SU-DHL-6 (cell line): Measurements from ENCODE around the gene UBALD2.

Experiments
- H2AFZ ChIP-seq: fragments of 200-600 bp; sonication (generic); 2 replicates; pipeline ENCODE4 v1.6.1; 2014; ENCODE audit warnings: low read depth, mild to moderate bottlenecking, moderate library complexity, mixed read lengths, antibody characterized with exemption, low read length; ENCODE audit not compliant: severe bottlenecking
- H3F3A ChIP-seq: fragments of 200-600 bp; shearing (Covaris generic); 2 replicates; pipeline ENCODE4 v1.6.0; 2016; ENCODE audit warnings: antibody characterized with exemption, mild to moderate bottlenecking; ENCODE audit not compliant: insufficient read depth
- H3K27ac ChIP-seq: fragments of 200-600 bp; sonication (generic); 2 replicates; pipeline ENCODE4 v1.5.1; 2016; ENCODE audit warnings: low read depth, mild to moderate bottlenecking, low read length, moderate library complexity, mixed read lengths
- H3K27me3 ChIP-seq: fragments of 200-600 bp; sonication (generic), shearing (Covaris generic); 2 replicates; pipeline ENCODE4 v1.6.0; 2014; ENCODE audit warnings: mild to moderate bottlenecking, low read length
- H3K36me3 ChIP-seq: fragments of 200-600 bp; sonication (generic); 2 replicates; pipeline ENCODE4 v1.6.1; 2014; ENCODE audit warnings: mild to moderate bottlenecking, low read length, mixed read lengths
- H3K4me2 ChIP-seq: fragments of 300-600, 200-600 bp; shearing (Covaris generic), sonication (generic); 2 replicates; pipeline ENCODE4 v1.6.0; 2014; ENCODE audit warnings: low read length, low read depth, mild to moderate bottlenecking; ENCODE audit not compliant: poor library complexity, severe bottlenecking
- H3K4me3 ChIP-seq: fragments of 200-600 bp; sonication (generic); 2 replicates; pipeline ENCODE4 v1.5.1; 2014; ENCODE audit warnings: antibody characterized with exemption, low read length, mild to moderate bottlenecking, mixed read lengths; ENCODE audit not compliant: insufficient read depth, poor library complexity, severe bottlenecking
- H3K79me2 ChIP-seq: fragments of 200-600 bp; sonication (generic); 2 replicates; pipeline ENCODE4 v1.6.1; 2014; ENCODE audit warnings: mild to moderate bottlenecking, low read length, moderate library complexity; ENCODE audit not compliant: insufficient read depth
- H3K9ac ChIP-seq: fragments of 200-600 bp; sonication (generic); 2 replicates; pipeline ENCODE4 v1.7.0; 2014; ENCODE audit warnings: mild to moderate bottlenecking, low read length
- H3K9me2 ChIP-seq: fragments of 200-600 bp; sonication (generic); replicated peaks from 2 replicates; pipeline ENCODE4 v1.6.1; 2014; ENCODE audit warnings: low read length; ENCODE audit not compliant: insufficient read depth
- H3K9me3 ChIP-seq: fragments of 200-600 bp; sonication (generic); 2 replicates; pipeline ENCODE4 v1.6.1; 2014; ENCODE audit warnings: low read length, mixed read lengths; ENCODE audit not compliant: insufficient read depth
- H4K20me1 ChIP-seq: fragments of 200-600 bp; sonication (generic); 2 replicates; pipeline ENCODE4 v1.6.1; 2014; ENCODE audit warnings: low read depth, mild to moderate bottlenecking, antibody characterized with exemption, low read length, moderate library complexity, mixed read lengths
- EZH2phosphoT487 ChIP-seq: fragments of 200-600 bp; sonication (generic), shearing (Covaris generic); conservative IDR thresholded peaks from 2 replicates; pipeline ENCODE4 v1.6.1; 2018; ENCODE audit warnings: mild to moderate bottlenecking, antibody characterized with exemption, low read length, moderate library complexity, mixed read lengths
- TF ChIP-seq, protein P1 (sequence below): fragments of 200-600 bp; sonication (generic); IDR thresholded peaks from one replicate; pipeline ENCODE4 v1.5.1; 2017; ENCODE audit warnings: antibody characterized with exemption, mild to moderate bottlenecking, low read length, moderate library complexity; ENCODE audit not compliant: insufficient read depth, poor library complexity, severe bottlenecking

Gene UBALD2

DNA sequence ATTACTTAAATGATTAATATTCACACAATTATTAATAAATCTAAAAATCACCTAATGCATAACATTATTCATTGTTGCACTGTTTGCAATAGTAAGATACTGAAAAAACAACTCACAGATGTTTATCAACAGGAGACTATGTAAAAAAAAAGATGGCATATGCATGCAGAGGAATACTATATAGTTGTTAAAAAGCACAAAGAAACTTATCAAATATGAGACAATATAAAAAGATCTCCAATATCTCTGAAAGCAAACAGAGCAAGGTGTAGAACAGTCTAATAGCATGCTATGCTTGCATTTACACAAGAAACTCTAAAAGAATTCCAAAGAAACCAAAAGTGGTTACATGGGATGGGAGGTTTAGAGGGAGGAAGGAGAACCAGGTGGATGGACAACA lies 28.5 kb upstream of the UBALD2 start:
- Histone ChIP-seq H3K27ac (no peak overlapping the region), H3K79me2 (no peaks in the 10 kb centered on the region), H3K4me3 (no peak overlapping the region), H3K27me3 (no peaks in the 10 kb centered on the region), H2AFZ (no peak overlapping the region), H3F3A (0 out of 2 replicates have a peak, but pooled peaks cover 3% of the 10 kb centered on the region), H3K36me3 (no peaks in the 10 kb centered on the region), H3K9me3 (no peaks in the 10 kb centered on the region), H3K4me2 (no peak overlapping the region), H3K9me2 (no peaks in the 10 kb centered on the region), H4K20me1 (no peaks in the 10 kb centered on the region), H3K9ac (no peak overlapping the region)
- TF ChIP-seq, protein P1, sequence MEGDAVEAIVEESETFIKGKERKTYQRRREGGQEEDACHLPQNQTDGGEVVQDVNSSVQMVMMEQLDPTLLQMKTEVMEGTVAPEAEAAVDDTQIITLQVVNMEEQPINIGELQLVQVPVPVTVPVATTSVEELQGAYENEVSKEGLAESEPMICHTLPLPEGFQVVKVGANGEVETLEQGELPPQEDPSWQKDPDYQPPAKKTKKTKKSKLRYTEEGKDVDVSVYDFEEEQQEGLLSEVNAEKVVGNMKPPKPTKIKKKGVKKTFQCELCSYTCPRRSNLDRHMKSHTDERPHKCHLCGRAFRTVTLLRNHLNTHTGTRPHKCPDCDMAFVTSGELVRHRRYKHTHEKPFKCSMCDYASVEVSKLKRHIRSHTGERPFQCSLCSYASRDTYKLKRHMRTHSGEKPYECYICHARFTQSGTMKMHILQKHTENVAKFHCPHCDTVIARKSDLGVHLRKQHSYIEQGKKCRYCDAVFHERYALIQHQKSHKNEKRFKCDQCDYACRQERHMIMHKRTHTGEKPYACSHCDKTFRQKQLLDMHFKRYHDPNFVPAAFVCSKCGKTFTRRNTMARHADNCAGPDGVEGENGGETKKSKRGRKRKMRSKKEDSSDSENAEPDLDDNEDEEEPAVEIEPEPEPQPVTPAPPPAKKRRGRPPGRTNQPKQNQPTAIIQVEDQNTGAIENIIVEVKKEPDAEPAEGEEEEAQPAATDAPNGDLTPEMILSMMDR, result no peak
- TF ChIP-seq EZH2phosphoT487, result no peak

DNA sequence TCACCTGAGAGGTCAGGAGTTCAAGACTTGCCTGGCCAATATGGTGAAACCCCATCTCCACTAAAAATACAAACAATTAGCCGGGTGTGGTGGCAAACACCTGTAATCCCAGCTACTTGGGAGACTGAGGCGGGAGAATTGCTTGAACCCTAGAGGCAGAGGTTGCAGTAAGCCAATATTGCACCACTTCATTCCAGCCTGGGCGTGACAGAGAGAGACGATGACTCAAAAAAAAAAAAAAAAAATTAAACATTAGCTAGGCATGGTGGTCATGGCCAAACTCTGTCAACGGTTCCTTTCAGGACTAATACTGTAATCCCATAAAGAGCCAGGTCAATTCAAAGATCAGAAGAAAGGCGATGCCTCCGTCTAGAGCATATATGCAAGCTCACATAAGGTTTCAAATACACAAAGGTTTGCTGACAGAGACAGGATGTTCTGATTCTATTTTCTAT lies 27.3 kb upstream of the UBALD2 start:
- Histone ChIP-seq H3K36me3 (no peaks in the 10 kb centered on the region), H2AFZ (no peak overlapping the region), H3F3A (0 out of 2 replicates have a peak, but pooled peaks cover 3% of the 10 kb centered on the region), H4K20me1 (no peaks in the 10 kb centered on the region), H3K9ac (no peak overlapping the region), H3K9me2 (no peaks in the 10 kb centered on the region), H3K4me2 (no peak overlapping the region), H3K27me3 (no peaks in the 10 kb centered on the region), H3K27ac (no peak overlapping the region), H3K9me3 (no peaks in the 10 kb centered on the region), H3K79me2 (no peaks in the 10 kb centered on the region), H3K4me3 (no peak overlapping the region)
- TF ChIP-seq, protein P1, result no peak
- no peak for TF ChIP-seq EZH2phosphoT487

DNA sequence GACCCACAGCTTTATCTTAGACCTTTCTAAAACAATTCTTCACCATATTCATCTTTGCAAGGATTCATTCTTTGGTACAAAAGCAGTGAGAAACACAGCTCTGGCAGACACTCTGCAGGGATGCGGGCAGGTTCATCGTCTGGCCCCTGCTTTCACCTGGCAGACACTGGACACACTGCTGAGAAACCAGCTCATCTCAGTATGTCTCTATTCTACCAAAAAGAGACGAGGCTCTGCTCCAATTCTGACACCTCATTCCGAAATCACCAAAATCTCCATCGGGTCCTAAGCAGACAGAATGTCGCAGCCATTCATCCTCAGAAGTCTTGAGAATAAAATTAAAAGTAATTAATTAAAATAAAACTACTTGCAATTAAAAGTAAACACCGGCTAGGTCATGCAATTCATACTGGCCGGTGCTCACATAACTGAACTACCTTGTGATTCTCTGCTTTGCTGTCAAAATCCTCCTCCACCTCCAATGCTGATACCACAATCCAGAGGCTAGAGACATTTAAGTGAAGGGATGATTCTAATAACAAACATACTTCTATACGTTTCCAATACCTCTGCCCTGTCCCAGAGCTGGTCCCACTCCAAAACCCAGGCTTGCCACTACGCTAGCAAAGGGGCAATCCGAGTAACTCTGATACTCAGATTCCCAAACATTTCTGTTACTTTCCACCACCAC lies 26.2 kb upstream of the UBALD2 start:
- H3K36me3 ChIP-seq, result no peaks in the 10 kb centered on the region
- H3K4me3 ChIP-seq, result no peak overlapping the region
- H3K79me2 ChIP-seq, result no peaks in the 10 kb centered on the region
- H2AFZ ChIP-seq, result no peak overlapping the region
- H3F3A ChIP-seq, result 0 out of 2 replicates have a peak, but pooled peaks cover 3% of the 10 kb centered on the region
- no peak overlapping the region for H3K27ac ChIP-seq
- no peak overlapping the region for H3K9ac ChIP-seq
- H3K27me3 ChIP-seq, result no peaks in the 10 kb centered on the region
- no peak for TF ChIP-seq EZH2phosphoT487
- TF ChIP-seq, protein P1, result no peak
- no peaks in the 10 kb centered on the region for H4K20me1 ChIP-seq
- H3K9me2 ChIP-seq, result no peaks in the 10 kb centered on the region
- no peaks in the 10 kb centered on the region for H3K9me3 ChIP-seq
- no peak overlapping the region for H3K4me2 ChIP-seq
